Measurements from ENCODE around the gene TMEM130. TPM values are rescaled to one million over a fixed set of nuclear protein-coding genes. Genes with fewer than 3 reads are reported as not detected.

TMEM130 gene
- polyA plus RNA-seq, 1 of the 3 experiments (the other 2 are of a cell fraction), result 1.2 TPM

DNA sequence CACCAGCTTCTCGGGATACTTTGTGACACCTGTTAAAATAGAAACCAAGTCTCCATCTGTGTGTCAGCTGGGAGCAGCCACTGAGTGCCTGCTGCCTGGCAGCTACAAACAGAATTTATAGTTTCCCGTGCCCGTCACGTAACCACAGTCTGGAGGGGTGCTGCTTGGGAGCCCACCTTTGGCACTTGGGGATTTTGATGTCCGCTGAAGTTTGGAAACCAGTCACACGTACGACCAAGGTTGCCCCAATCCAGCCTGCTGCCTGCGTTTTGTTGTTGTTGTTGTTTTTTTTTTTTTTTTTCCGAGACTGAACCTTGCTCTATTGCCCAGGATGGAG lies 10.1 kb upstream of the TMEM130 start:
- peak overlapping the region; percentile 97; the same call in 1 of the 2 replicates for H3K9ac ChIP-seq
- H3F3A ChIP-seq (replicated peaks; ENCODE audit: insufficient read depth), result no peaks in the 10 kb centered on the region
- H3K27ac ChIP-seq (ENCODE audit: low read depth in 2 of 2, low read length in 1 of 2), result no peak overlapping the region
- peak overlapping the region; percentile 75 to 99 for H3K4me3 ChIP-seq (ENCODE audit: low read depth in 2 of 2, low read length in 1 of 2)
- H4K20me1 ChIP-seq (ENCODE audit: insufficient read depth), result peaks cover 34% of the 10 kb centered on the region
- H3K27me3 ChIP-seq (ENCODE audit: insufficient read depth), result no peaks in the 10 kb centered on the region
- H3K9me2 ChIP-seq, result no peaks in the 10 kb centered on the region
- H3K9me3 ChIP-seq, result no peaks in the 10 kb centered on the region
- H3K79me2 ChIP-seq (ENCODE audit: insufficient read depth), result peaks cover 70% of the 10 kb centered on the region
- H2AFZ ChIP-seq (ENCODE audit: low read depth), result no peak overlapping the region
- 77% methylated on average over 9 of the region's 9 CpGs for WGBS (ENCODE audit: low lambda C conversion rate)
- peak overlapping the region; percentile 99 for H3K4me2 ChIP-seq
- TF ChIP-seq NRF1 (IDR thresholded peaks at IDR 0.05; ENCODE audit: low read depth, low read length), result no peak
- TF ChIP-seq SMC3 (IDR thresholded peaks at IDR 0.05; ENCODE audit: low read depth, low read length), result no peak
- TF ChIP-seq POLR2AphosphoS5 (IDR thresholded peaks at IDR 0.05; ENCODE audit: low read depth, low read length), result no peak
- no peak for TF ChIP-seq EP300 (IDR thresholded peaks at IDR 0.05; ENCODE audit: borderline replicate concordance in 1 of 2, low read depth in 1 of 2, low read length in 1 of 2)
- TF ChIP-seq GABPA (IDR thresholded peaks at IDR 0.05; ENCODE audit: low read depth), result no peak
- TF ChIP-seq, protein P1, sequence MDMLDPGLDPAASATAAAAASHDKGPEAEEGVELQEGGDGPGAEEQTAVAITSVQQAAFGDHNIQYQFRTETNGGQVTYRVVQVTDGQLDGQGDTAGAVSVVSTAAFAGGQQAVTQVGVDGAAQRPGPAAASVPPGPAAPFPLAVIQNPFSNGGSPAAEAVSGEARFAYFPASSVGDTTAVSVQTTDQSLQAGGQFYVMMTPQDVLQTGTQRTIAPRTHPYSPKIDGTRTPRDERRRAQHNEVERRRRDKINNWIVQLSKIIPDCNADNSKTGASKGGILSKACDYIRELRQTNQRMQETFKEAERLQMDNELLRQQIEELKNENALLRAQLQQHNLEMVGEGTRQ (IDR thresholded peaks at IDR 0.05; ENCODE audit: borderline replicate concordance, low read depth, low read length), result no peak
- POLR2A ChIA-PET, result no interaction called here
- peaks cover 0 to 15% of the 10 kb centered on the region in 2 experiments; a peak in 1 of 4 replicates for H3K4me1 ChIP-seq (ENCODE audit: control insufficient read depth in 1 of 2, insufficient read depth in 2 of 2, low read depth in 1 of 2, low read length in 1 of 2)
- CTCF ChIA-PET, result interaction anchor here (0.5 to 3.5 kb wide), 21 partner anchors 8 to 492 kb away, joined by 3 to 22 read pairs (median 3); no protein-coding TSS in a partner anchor
- H3K36me3 ChIP-seq (replicated peaks in 1 of 2; ENCODE audit: control insufficient read depth in 1 of 2, insufficient read depth in 2 of 2, low read length in 1 of 2), result peaks cover 38 to 47% of the 10 kb centered on the region in 2 experiments
- no peak for DNase-seq

DNA sequence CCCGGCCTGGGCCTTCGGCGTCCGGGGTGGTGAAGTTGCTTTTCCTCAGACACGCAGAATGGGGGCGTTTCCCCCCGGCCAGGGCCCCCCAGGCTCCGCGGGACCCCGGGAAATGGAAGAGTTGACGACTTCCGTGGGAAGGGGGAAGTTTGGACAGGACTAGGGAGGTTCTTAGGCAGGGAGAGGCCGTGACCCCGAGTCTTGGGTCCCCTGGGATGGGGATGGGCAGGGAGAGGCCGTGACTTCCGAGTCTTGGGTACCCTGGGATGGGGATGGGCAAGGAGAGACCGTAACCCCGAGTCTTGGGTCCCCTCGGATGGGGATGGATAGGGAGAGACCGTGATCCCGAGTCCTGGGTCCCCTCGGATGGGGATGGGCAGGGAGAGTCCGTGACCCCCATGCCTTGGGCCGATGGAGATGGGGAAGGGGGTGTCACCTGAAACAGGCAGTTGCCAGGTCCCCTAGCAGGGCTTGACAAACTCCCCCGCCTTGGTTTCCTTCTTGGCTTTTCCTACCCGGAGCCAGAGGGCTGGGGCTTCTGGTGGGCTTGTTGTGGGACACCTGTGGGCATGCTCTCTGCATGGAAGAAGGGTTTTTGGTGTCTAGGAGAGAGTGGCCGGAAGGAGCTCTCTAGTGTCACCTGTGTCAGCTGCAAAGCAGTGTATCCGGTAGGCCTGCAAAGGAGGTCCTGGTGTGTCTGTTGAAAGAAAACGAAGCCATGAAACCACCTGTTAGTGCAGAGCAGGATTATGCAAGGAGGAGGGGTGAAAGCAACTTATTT lies 9.6 kb upstream of the TMEM130 start:
- peak overlapping the region; percentile 97 for H3K9ac ChIP-seq
- H3K4me3 ChIP-seq (ENCODE audit: low read depth in 2 of 2, low read length in 1 of 2), result peak overlapping the region; percentile 75 to 99
- peaks cover 65% of the 10 kb centered on the region for H3K79me2 ChIP-seq (ENCODE audit: insufficient read depth)
- DNase-seq, result peak; percentile 52
- H3K9me3 ChIP-seq, result no peaks in the 10 kb centered on the region
- no peak overlapping the region for H2AFZ ChIP-seq (ENCODE audit: low read depth)
- no peaks in the 10 kb centered on the region for H3F3A ChIP-seq (replicated peaks; ENCODE audit: insufficient read depth)
- TF ChIP-seq GABPA (IDR thresholded peaks at IDR 0.05; ENCODE audit: low read depth), result 0 out of 2 replicates have a peak, but pooled peaks have one; percentile 39
- TF ChIP-seq MXI1 (IDR thresholded peaks at IDR 0.05; ENCODE audit: low read depth, low read length), result no peak
- TF ChIP-seq, protein P1 (IDR thresholded peaks at IDR 0.05; ENCODE audit: borderline replicate concordance, low read depth, low read length), result no peak
- TF ChIP-seq, protein P2, sequence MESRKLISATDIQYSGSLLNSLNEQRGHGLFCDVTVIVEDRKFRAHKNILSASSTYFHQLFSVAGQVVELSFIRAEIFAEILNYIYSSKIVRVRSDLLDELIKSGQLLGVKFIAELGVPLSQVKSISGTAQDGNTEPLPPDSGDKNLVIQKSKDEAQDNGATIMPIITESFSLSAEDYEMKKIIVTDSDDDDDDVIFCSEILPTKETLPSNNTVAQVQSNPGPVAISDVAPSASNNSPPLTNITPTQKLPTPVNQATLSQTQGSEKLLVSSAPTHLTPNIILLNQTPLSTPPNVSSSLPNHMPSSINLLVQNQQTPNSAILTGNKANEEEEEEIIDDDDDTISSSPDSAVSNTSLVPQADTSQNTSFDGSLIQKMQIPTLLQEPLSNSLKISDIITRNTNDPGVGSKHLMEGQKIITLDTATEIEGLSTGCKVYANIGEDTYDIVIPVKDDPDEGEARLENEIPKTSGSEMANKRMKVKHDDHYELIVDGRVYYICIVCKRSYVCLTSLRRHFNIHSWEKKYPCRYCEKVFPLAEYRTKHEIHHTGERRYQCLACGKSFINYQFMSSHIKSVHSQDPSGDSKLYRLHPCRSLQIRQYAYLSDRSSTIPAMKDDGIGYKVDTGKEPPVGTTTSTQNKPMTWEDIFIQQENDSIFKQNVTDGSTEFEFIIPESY (IDR thresholded peaks at IDR 0.05; ENCODE audit: borderline replicate concordance, low read depth), result no peak
- TF ChIP-seq EZH2phosphoT487 (IDR thresholded peaks at IDR 0.05; ENCODE audit: borderline replicate concordance, low read depth), result no peak
- TF ChIP-seq, protein P3, sequence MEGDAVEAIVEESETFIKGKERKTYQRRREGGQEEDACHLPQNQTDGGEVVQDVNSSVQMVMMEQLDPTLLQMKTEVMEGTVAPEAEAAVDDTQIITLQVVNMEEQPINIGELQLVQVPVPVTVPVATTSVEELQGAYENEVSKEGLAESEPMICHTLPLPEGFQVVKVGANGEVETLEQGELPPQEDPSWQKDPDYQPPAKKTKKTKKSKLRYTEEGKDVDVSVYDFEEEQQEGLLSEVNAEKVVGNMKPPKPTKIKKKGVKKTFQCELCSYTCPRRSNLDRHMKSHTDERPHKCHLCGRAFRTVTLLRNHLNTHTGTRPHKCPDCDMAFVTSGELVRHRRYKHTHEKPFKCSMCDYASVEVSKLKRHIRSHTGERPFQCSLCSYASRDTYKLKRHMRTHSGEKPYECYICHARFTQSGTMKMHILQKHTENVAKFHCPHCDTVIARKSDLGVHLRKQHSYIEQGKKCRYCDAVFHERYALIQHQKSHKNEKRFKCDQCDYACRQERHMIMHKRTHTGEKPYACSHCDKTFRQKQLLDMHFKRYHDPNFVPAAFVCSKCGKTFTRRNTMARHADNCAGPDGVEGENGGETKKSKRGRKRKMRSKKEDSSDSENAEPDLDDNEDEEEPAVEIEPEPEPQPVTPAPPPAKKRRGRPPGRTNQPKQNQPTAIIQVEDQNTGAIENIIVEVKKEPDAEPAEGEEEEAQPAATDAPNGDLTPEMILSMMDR (IDR thresholded peaks at IDR 0.05), result peak; percentile 5
- TF ChIP-seq SMC3 (IDR thresholded peaks at IDR 0.05; ENCODE audit: low read depth, low read length), result no peak
- no peak for TF ChIP-seq CHD2 (IDR thresholded peaks at IDR 0.05; ENCODE audit: low read length, partially characterized antibody)
- TF ChIP-seq, protein P4, sequence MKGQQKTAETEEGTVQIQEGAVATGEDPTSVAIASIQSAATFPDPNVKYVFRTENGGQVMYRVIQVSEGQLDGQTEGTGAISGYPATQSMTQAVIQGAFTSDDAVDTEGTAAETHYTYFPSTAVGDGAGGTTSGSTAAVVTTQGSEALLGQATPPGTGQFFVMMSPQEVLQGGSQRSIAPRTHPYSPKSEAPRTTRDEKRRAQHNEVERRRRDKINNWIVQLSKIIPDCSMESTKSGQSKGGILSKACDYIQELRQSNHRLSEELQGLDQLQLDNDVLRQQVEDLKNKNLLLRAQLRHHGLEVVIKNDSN (IDR thresholded peaks at IDR 0.05; ENCODE audit: borderline replicate concordance, low read depth), result no peak
- peak overlapping the region; percentile 73 to 89; a peak in 2 of 4 replicates for H3K27ac ChIP-seq (ENCODE audit: low read depth in 2 of 2, low read length in 1 of 2)
- H3K36me3 ChIP-seq (replicated peaks in 1 of 2; ENCODE audit: control insufficient read depth in 1 of 2, insufficient read depth in 2 of 2, low read length in 1 of 2), result peaks cover 32 to 41% of the 10 kb centered on the region in 2 experiments
- no peaks in the 10 kb centered on the region for H3K27me3 ChIP-seq (ENCODE audit: insufficient read depth)
- peaks cover 0 to 15% of the 10 kb centered on the region in 2 experiments; a peak in 1 of 4 replicates for H3K4me1 ChIP-seq (ENCODE audit: control insufficient read depth in 1 of 2, insufficient read depth in 2 of 2, low read depth in 1 of 2, low read length in 1 of 2)
- H3K9me2 ChIP-seq, result no peaks in the 10 kb centered on the region
- peaks cover 29% of the 10 kb centered on the region for H4K20me1 ChIP-seq (ENCODE audit: insufficient read depth)
- WGBS (ENCODE audit: low lambda C conversion rate), result 2% methylated on average over 24 of the region's 29 CpGs
- ChIA-PET POLR2A (interaction anchor here (0.9 to 2.3 kb wide), 6 partner anchors 10 to 529 kb away, joined by 3 to 20 read pairs (median 4); partner anchors contain the start of genes ARPC1A, BUD31, PDAP1 and TMEM130), CTCF (interaction anchor here (0.5 to 3.5 kb wide), 39 partner anchors 8 to 493 kb away, joined by 3 to 34 read pairs (median 4); partner anchors contain the start of gene TMEM130)
- H3K4me2 ChIP-seq, result peak overlapping the region; percentile 99

Measured in SK-N-SH (cell line).